Measurements from ENCODE around the gene PRPF31.

The PRPF31 gene

DNA sequence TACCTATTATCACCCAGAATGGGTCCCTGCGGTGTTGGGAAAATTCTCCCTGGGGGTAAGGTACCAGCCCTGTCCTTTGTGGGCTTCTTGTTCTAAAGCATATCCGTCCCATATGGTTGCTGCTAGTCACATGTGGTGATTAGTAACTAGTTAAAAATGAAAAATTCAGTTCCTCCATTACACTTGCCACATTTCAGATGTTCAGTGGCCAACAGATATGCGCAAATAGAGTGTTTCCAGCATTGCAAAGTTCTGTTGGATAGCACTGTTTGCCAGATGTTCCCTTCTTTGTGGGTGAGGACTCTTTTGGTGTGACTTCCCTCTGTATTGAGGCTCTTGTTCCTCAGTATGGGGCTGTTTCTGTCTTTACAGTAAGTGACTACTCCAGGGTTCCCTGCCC, 25.8 kb downstream of the PRPF31 start:
- DNase-seq (ENCODE audit: low read depth, low spot score), result no peak

DNA sequence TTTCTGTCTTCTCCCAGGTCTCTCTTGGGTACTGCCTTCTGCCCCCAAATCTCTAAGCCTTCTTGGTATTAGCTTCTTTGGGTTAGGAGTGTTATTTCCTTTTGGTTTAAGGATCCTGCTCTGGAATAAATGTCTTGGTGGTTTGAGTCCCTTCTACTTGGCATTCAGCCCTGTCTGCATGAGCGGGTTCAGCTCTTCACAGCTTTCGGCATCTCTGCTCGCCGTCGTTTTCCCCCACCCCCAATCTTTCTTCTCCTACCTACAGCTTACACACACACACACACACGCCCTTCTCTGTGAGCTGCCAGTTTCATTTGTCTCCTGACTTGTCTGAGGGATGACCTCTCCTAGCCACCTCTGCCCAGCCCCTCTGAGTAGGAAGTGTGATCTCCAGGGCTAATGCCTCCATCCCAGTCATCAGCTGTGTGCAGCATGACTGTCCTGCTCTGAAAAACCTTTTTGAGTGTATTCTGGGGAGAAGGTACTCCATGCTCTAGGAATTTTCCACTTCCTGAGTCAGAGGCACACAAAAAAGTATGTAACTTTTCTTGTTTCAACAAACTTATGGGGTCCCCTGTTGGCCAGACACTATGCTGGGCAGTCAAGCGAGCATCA, 26.7 kb downstream of the PRPF31 start:
- DNase-seq (ENCODE audit: low read depth, low spot score), result no peak

DNA sequence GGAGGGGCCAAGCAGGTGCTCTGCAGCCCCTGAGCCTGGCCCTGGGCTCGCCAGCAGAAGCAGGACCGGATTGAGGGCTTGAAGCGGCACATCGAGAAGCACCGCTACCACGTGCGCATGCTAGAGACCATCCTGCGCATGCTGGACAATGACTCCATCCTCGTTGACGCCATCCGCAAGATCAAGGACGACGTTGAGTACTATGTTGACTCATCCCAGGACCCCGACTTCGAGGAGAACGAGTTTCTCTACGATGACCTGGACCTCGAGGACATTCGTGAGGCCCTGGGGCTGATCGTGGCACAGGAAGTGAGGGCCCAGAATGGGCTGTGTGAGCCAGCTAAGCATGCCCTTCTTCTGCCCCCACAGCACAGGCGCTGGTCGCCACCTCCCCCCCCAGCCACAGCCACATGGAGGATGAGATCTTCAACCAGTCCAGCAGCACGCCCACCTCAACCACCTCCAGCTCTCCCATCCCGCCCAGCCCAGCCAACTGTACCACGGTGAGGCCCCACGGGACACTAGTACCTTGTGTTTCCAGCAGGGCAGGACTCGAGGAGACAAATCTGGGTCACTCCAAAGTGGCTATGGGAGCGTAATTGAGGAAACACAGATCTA, 30.1 kb downstream of the PRPF31 start:
- DNase-seq (ENCODE audit: low read depth, low spot score), result no peak

- DNase-seq (ENCODE audit: low read depth, low spot score), result no peak
Measured at GRCh38 chr19:54147676-54148075, 32.1 kb downstream of the PRPF31 start.

GRCh38 chr19:54148158-54148557, 32.6 kb downstream of the PRPF31 start:
- no peak for DNase-seq (ENCODE audit: low read depth, low spot score)

DNA sequence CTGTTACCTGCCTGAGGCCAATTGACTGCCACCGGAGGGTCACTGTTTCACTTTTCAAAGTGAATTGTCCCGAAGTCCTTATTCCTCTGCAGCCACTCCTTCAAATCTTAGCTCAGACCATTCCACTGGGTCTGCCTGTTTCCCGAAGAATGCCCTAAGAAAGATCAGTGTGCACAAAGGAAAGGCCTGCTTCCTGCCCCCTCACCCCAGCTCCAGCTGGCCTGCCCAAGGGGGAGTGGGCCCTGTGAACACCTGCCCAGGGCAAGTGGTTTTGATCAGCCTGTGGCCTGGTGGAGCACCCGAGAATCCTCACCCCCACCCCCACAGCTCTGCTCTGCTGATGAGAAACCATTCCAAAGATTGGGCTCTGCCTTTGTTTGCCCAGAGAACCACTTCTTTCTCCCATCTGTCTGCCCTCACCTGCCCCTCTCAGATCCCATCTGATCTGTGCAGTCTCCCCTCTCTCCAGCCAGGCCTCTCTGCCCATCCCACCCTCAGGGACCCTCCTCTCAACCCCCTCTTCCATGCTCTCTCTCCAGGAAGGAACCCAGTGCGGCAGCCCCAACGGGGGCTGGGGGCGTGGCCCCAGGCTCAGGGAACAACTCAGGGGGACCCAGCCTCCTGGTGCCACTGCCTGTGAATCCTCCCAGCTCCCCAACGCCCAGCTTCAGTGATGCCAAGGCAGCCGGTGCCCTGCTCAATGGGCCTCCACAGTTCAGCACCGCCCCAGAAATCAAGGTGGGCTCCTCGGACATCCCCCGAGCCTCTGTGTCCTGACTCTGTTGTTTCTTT, 33.7 kb downstream of the PRPF31 start:
- no peak for DNase-seq (ENCODE audit: low read depth, low spot score)

DNA sequence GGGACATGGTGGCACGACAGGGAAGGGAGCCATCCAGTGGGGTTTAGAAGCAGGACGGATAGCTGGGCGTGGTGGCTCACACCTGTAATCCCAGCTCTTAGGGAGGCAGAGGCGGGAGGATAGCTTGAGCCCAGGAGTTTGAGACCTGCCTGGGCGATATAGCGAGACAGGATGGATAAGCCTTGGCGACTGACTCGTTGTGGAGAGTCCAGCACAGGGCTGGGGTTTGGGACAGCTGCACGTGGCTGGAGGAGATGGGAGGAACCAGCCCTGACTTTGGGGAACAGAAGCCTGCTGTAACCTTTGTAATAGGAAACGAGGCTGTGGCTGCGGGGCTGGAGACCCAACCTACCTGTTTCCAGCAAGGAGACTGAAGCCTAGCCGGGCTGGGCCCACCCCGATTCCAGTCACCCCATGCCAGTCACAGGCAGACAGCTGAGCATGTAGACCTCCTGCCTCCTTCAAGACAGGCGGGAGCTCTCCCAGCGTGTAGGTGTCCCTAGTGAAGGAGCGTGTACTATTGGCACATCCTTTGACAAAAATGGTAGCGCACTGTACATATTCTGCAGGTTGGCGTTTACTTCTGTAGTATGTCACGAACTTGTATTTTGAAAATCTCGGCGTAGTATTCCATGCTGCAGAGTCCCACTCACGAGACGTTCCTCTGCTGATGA, 35.9 kb downstream of the PRPF31 start:
- DNase-seq (ENCODE audit: low read depth, low spot score), result no peak

DNA sequence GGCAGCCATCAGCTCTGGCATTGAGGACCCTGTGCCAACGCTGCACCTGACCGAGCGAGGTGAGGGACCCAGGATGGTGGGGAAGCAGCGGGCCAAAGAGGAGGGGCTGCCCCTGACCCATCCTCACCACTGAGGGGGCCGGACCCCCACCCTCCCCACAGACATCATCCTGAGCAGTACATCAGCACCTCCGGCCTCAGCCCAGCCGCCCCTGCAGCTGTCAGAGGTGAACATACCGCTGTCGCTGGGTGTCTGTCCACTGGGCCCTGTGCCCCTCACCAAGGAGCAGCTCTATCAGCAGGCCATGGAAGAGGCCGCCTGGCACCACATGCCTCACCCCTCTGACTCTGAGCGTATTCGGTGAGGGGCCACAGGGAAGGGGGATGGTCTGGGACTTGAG, 36.7 kb downstream of the PRPF31 start:
- DNase-seq (ENCODE audit: low read depth, low spot score), result no peak

DNA sequence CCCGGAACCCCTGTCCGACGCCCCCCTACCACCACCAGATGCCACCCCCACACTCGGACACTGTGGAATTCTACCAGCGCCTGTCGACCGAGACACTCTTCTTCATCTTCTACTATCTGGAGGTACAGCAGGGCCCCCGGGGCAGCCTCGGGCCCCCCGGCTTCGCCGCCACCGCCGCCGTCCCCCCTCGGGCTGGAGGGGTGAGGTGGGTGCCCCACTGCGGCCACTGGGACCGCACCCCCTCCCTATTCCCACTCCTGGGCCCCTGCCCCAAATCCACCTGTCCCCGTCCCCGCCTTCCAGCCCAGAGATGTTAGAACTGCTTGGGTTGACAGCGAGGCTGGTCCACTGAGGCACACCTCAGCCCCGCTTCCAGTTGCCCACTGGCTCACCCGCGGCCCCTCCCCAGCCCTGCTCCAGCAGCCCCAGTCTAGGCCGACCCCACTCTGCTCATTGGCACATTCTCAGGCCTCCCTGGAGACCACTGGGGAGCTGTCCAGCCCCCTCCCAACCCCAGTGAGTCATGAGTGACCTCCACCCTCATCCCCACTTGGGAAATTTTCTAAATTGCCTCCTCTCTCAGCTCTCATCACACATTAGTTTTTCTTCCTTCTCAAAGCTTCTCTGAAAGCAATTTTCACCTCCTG, 37.4 kb downstream of the PRPF31 start:
- no peak for DNase-seq (ENCODE audit: low read depth, low spot score)

GRCh38 chr19:54153731-54154326, 38.3 kb downstream of the PRPF31 start:
- no peak for DNase-seq (ENCODE audit: low read depth, low spot score)

- DNase-seq (ENCODE audit: low read depth, low spot score), result no peak
Measured at GRCh38 chr19:54154603-54155345, 39.2 kb downstream of the PRPF31 start.

DNA sequence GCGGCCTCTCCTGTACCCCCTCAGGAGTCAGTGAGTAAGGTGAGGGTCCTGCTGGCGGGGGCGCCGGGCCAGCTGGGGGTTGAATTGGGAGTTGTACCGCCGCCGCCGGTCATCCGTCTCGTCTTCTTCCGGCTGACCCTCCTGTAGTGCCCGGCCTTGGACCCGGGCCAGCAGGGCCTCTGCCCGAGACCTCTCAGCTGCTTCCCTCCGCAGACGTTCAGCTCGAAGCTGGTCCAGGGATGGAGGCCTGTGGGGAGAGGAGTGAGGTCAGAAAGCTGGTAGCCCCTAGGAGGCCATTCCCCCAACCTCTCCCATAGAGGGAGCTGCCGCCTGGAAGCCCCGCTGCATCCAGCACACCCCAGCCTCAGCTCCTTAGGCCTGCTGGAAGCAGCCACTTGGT, 40.1 kb downstream of the PRPF31 start:
- DNase-seq (ENCODE audit: low read depth, low spot score), result no peak

DNA sequence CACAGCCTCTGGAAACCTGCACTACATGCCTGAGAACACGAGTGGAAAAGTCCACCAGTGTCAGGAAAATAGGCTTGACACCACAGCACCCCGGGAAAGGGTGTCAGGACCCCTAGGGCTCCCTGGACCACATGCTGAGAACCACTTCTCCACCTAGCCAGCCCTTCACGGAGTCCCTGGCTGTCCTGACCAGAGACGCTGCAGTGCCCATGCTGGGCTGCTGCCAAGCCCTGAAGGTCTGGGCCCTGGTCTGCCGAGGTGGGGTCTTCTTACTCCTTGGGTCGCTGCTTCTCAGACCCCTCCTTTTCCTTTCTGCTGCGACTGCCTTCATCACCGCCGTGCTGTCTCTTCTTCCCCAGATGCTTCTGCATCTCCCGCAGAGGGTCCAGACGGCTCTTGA, 40.9 kb downstream of the PRPF31 start:
- no peak for DNase-seq (ENCODE audit: low read depth, low spot score)

GRCh38 chr19:54156953-54157352, 41.4 kb downstream of the PRPF31 start:
- DNase-seq (ENCODE audit: low read depth, low spot score), result no peak

DNA sequence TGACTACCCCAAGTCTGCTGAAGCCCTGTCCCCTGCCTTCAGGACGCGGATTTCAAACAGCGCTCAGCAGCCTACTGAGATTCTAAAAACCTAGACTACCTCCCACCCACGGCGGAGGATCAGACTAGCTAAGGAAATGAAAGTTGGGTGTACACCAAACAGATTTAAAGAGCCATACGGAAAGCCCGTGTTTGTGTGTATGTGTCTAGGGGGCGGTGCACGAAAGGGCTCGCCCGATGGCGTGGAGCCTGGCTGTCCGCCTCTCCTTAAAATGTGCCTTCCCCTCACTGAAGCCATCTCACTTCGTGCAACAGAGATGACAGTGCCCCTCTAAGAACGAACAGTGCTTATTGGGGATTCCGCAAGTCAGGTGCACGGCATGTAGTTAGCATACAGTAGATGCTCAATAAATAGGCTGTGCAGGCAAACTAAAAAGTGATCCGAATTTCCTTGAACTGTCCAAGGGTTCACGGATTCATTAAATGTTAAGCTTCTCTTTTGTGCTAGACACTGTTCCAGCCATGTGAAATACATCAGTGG, 43.3 kb downstream of the PRPF31 start:
- no peak for DNase-seq (ENCODE audit: low read depth, low spot score)

- DNase-seq (ENCODE audit: low read depth, low spot score), result peak; percentile 100
Measured at GRCh38 chr19:54159352-54160181, 44.0 kb downstream of the PRPF31 start, which contains the start of gene LENG1. Gene LENG1, minus strand, starts transcription at chr19:54159721. Its CDS starts 26 bp downstream, at chr19:54159695.

GRCh38 chr19:54160182-54160811, 44.7 kb downstream of the PRPF31 start:
- DNase-seq (ENCODE audit: low read depth, low spot score), result no peak

- DNase-seq (ENCODE audit: low read depth, low spot score), result no peak
Measured at GRCh38 chr19:54160854-54161253, 45.3 kb downstream of the PRPF31 start.

DNA sequence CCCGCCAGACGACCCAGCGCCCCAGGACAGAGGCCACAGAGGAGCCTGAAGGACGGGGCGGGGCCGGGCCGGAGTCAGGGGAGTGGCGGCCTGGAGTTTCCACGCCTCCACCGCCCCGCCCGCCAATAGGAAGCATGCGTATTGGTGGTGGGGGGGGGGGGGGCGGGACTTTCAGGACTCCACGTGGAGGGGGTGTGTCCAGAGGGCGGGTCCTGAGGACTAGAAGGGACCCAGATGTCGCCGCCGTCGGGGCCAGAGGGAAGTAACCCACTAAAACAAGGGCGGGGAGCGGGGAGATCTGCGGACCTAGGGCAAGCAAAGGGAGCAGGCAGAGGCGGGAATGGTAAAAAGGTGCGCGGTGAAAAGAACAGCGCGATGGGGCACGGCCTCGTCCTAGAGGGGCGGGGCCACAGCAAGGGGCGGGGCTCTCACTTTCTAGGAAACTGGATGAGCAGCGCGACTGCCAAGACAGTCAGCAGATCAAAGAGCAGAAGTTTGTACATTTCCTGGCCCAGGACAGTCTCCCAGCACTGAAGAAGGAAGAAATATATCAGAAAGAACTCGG, 46.8 kb downstream of the PRPF31 start:
- no peak for DNase-seq (ENCODE audit: low read depth, low spot score)

Measured in brain pericyte (primary cell).